RWPE1 (cell line): Measurements from ENCODE around the gene CDC42EP3.

Experiments
- CTCF ChIA-PET: fragments of 350-600 bp; sonication (Branson Sonifier 250); formaldehyde crosslinking; extraction: SDS; loops from one replicate; lab custom pipeline; 2021; lab: Yijun Ruan, JAX
- POLR2A ChIA-PET: fragments of 400-600 bp; formaldehyde crosslinking; extraction: SDS; loops from one replicate; lab custom pipeline; 2020; ENCODE audit warnings: antibody characterized with exemption; ENCODE audit not compliant: low non-redundant PET; lab: Yijun Ruan, JAX
- DNase-seq: peaks from one replicate; pipeline ENCODE4 v3.0.0; 2012; ENCODE audit warnings: low spot score
- H3K27ac ChIP-seq: fragments of 450-650 bp; 2 replicates; pipeline ENCODE4 v1.5.1; 2017
- CTCF ChIP-seq: fragments of 450-650 bp; conservative IDR thresholded peaks from 2 replicates; pipeline ENCODE4 v1.5.1; 2017; ENCODE audit warnings: low read depth, mild to moderate bottlenecking

The CDC42EP3 gene

DNA sequence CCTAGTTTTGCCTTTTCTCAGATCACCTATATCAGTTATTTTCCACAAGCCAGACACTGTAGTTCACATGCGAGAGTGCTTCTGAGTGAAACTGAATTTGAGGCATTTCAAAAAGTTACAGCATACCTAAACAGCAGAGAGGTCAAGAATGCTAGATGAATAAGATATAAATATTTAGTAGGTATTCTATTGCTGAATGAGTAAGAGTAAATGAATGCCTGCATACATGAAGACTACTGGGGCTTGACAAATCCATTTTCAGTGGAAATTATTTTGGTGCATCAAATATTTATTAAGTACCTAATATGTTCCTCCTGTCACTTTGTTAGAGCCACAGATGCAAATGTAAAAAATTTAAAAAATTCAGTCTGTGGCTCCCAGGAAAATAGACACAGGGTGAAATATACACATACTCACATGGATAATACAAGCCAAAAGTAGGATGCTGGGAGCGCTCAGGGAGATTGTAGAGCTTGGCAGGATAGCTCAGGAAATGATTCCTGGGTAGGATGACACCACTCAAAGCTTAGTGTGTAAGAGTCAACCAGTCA lies 27.6 kb upstream of the CDC42EP3 start:
- POLR2A ChIA-PET = no interaction called here
- CTCF ChIA-PET = no interaction called here
- H3K27ac ChIP-seq = no peak overlapping the region

DNA sequence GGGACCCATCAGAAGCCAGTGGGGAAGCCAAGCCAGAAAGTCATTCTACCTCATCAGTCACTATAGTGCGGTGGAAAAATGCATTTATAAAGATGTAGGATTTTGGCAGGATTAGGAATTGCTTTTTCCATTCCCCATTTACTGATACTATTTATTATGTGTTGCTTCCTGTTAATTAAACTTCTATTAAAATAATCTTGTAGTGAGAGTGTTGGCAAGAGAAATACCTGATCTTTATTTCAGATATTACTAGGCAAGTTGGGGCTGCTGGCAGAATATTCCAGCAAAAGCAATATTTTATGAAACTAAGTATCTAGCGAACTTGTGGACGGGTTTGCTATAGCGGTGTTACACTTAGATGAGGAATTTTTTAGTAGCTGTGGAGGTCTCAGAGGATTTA lies 23.9 kb upstream of the CDC42EP3 start:
- no peak for TF ChIP-seq CTCF
- ChIA-PET POLR2A (no interaction called here), CTCF (no interaction called here)
- no peak for DNase-seq
- H3K27ac ChIP-seq = no peak overlapping the region

More for the DNA sequence above, 27.6 kb upstream of the CDC42EP3 start:
- no peak for TF ChIP-seq CTCF
- no peak for DNase-seq

DNA sequence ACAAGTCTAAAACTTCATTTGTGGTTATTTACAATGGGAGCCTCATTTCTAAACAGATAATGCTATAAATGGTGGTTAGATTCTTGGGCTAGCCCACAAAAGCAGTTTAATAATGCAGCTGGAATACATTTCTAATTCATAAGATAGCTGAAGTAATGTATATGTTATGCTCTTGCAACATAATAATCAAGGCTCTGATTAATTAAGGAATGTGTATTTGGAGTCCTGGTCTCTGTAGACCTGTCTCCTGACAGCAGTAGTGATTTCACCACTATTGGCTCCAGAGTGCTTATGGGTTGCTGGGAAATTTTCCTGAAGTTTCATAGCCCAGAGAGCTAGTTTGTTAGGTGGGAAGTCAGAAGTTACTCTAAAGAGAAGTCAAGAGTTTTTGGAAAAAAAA lies 21.3 kb upstream of the CDC42EP3 start:
- DNase-seq = no peak
- no peak overlapping the region for H3K27ac ChIP-seq
- ChIA-PET POLR2A (no interaction called here), CTCF (interaction anchor here (0.6 kb wide), 1 partner anchor 15 kb away, joined by 5 read pairs; no protein-coding TSS in a partner anchor)
- TF ChIP-seq CTCF = no peak

GRCh38 chr2:37689751-37690150 lies 18.3 kb upstream of the CDC42EP3 start:
- POLR2A ChIA-PET = no interaction called here
- no peak for TF ChIP-seq CTCF
- DNase-seq = no peak
- no peak overlapping the region for H3K27ac ChIP-seq
- CTCF ChIA-PET = interaction anchor here (1.1 kb wide), 1 partner anchor 14 kb away, joined by 3 read pairs; no protein-coding TSS in a partner anchor

DNA sequence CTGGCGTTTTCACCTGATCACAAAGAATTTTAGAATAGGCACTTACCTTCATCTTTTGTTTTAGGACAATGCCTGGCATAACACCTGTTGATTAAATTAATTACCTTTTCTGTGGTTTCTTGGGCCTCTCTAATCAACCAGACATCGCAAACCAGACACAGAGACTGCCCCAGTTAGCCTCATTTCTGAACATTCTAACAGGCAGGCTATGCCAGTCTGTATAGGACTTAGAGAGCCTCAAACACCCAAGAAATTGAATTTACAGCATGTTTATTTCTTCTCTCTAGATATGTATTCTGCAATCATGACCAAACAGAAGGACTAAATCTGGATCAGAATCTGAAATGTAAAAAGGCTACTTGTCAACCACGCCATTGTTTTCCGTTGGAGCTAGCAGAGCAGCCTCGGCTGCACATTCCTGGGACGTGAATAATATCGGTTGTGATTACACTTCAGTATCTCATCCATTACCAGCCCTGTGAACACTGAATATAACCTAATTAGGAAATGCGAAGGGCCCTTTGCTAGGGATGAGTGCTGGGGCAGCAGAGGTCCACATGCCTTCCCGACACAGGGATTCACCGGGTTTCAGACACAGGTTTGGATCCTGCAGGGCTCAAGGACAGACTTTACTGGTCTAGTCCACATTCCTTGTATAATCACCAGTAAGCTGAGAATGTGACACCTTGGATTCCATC lies 17.5 kb upstream of the CDC42EP3 start:
- H3K27ac ChIP-seq = no peak overlapping the region
- peak; percentile 84 for DNase-seq
- TF ChIP-seq CTCF = no peak
- ChIA-PET CTCF (interaction anchor here (1.1 kb wide), 1 partner anchor 13 kb away, joined by 3 read pairs; no protein-coding TSS in a partner anchor), POLR2A (no interaction called here)

DNA sequence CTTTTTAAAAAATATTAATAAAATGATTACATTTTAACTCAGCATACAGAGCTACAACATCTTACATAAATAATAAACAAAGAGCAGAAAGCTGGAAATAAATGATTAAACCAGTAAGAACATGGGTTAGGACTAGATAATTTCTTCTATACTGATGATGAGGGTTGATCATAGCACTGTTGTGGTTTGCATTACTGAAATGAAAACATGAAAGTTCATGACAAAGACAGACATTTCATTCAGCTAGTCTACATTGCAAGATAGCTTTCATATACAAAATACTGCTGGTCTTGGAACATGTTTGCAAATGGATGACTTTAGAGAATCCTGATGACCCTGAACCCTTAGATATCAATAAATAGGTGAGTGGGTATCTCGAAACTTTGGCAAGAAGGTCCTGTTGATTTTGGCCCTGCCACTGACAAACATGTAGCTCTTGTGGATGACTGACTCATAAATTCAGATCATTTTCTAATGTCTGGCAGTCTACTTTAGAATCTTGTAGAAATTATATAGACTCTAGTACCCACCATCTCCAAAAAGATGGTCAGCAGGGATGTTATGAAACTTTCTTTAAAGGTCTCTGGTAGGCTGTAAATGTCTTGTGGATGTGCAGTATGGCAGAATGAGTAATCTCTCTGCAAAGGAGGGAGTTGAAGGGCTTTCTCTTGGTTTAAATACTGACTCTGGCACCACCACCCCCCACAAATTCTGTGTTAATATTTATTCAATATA lies 15.5 kb upstream of the CDC42EP3 start:
- no peak overlapping the region for H3K27ac ChIP-seq
- no peak for DNase-seq
- no peak for TF ChIP-seq CTCF
- ChIA-PET POLR2A (no interaction called here), CTCF (no interaction called here)
